Suprapubic skin (tissue), 4 donors: ENCODE data around the gene SON. TPM values are rescaled to one million over a fixed set of nuclear protein-coding genes. Genes with fewer than 3 reads are reported as not detected.

ENCODE experiments used
- DNase-seq, 2 donors: peaks; one replicate each; pipeline ENCODE4 v3.0.0-alpha.2; 2019; ENCODE audit warnings: low spot score in 2 of 2
- H3K27ac ChIP-seq: fragments of 200-600 bp; sonication (generic); one replicate; pipeline ENCODE4 v1.5.1; 2019
- H3K27me3 ChIP-seq: fragments of 200-600 bp; sonication (generic); one replicate; pipeline ENCODE4 v1.5.1; 2019
- H3K36me3 ChIP-seq: fragments of 200-600 bp; sonication (generic); one replicate; pipeline ENCODE4 v1.5.1; 2019
- H3K4me1 ChIP-seq: fragments of 200-600 bp; sonication (generic); one replicate; pipeline ENCODE4 v1.5.1; 2019
- H3K4me3 ChIP-seq: fragments of 200-600 bp; sonication (generic); one replicate; pipeline ENCODE4 v1.5.1; 2019; ENCODE audit warnings: mild to moderate bottlenecking
- H3K9me3 ChIP-seq: fragments of 200-600 bp; sonication (generic); one replicate; pipeline ENCODE4 v1.5.1; 2019
- CTCF ChIP-seq, 2 donors: fragments of 200-600 bp in 1 of 2; fragments of 450-650 bp in 1 of 2; sonication (generic) in 1 of 2; IDR thresholded peaks; one replicate each; pipeline ENCODE4 v1.5.1; 2016 to 2019; ENCODE audit warnings: antibody characterized with exemption in 2 of 2, mild to moderate bottlenecking in 1 of 2, moderate library complexity in 1 of 2
- EP300 ChIP-seq: sonication (generic); formaldehyde crosslinking; IDR thresholded peaks from one replicate; pipeline ENCODE4 v1.6.1; 2017; ENCODE audit warnings: antibody characterized with exemption
- POLR2A ChIP-seq, 2 donors: fragments of 450-650 bp; IDR thresholded peaks; one replicate each; pipeline ENCODE4 v1.6.1; 2017; ENCODE audit warnings: antibody characterized with exemption in 2 of 2, mild to moderate bottlenecking in 2 of 2, moderate library complexity in 2 of 2
- POLR2AphosphoS5 ChIP-seq, 3 donors: sonication (generic); formaldehyde crosslinking; IDR thresholded peaks; one replicate each; pipeline ENCODE4 v1.6.1; 2017; ENCODE audit warnings: antibody characterized with exemption in 3 of 3
- WGBS: methylation state at CpG from one replicate; pipeline ENCODE4 v1.1.5; 2018; 5-methylcytosine and 5-hydroxymethylcytosine counted together
- total RNA-seq, 4 donors: library from RNA; depleted of rRNA; stranded (reverse); fragments of >200 nt; gene quantifications; one replicate each; pipeline ENCODE4 v1.1.0, GENCODE V29; 2016

SON gene
- total RNA-seq, 4 donors from 2014 or later, result 217 to 417 (median 313) TPM

GRCh38 chr21:33544451-33545195 lies 1.8 kb downstream of the SON start:
- Histone ChIP-seq H3K36me3 (peaks cover 24% of the 10 kb centered on the region), H3K4me1 (peaks cover 46% of the 10 kb centered on the region), H3K4me3 (peak overlapping the region; percentile 78), H3K27me3 (no peaks in the 10 kb centered on the region), H3K27ac (no peak overlapping the region), H3K9me3 (no peaks in the 10 kb centered on the region)
- DNase-seq, result no peak
- 5% methylated on average over 8 of the region's 8 CpGs for WGBS
- TF ChIP-seq CTCF (IDR thresholded peaks at IDR 0.05) (no peak), POLR2A (IDR thresholded peaks at IDR 0.05) (no peak), EP300 (no peak), POLR2AphosphoS5 (IDR thresholded peaks at IDR 0.05) (no peak)

GRCh38 chr21:33546086-33546485 lies 3.2 kb downstream of the SON start:
- 64% methylated on average over 3 of the region's 3 CpGs for WGBS
- H3K9me3 ChIP-seq, result no peaks in the 10 kb centered on the region
- H3K27me3 ChIP-seq, result no peaks in the 10 kb centered on the region
- TF ChIP-seq POLR2AphosphoS5 (IDR thresholded peaks at IDR 0.05), result no peak
- no peak for TF ChIP-seq POLR2A (IDR thresholded peaks at IDR 0.05)
- no peak for TF ChIP-seq EP300
- TF ChIP-seq CTCF (IDR thresholded peaks at IDR 0.05), result no peak
- no peak for DNase-seq
- H3K36me3 ChIP-seq, result peaks cover 39% of the 10 kb centered on the region
- peaks cover 36% of the 10 kb centered on the region for H3K4me1 ChIP-seq
- H3K4me3 ChIP-seq, result no peak overlapping the region
- no peak overlapping the region for H3K27ac ChIP-seq

GRCh38 chr21:33549848-33550771 lies 7.3 kb downstream of the SON start:
- Histone ChIP-seq H3K9me3 (no peaks in the 10 kb centered on the region), H3K27ac (no peak overlapping the region), H3K27me3 (no peaks in the 10 kb centered on the region), H3K36me3 (peaks cover 79% of the 10 kb centered on the region), H3K4me3 (no peak overlapping the region), H3K4me1 (peaks cover 18% of the 10 kb centered on the region)
- no peak for TF ChIP-seq POLR2AphosphoS5 (IDR thresholded peaks at IDR 0.05)
- TF ChIP-seq CTCF (IDR thresholded peaks at IDR 0.05), result no peak
- WGBS, result 95% methylated on average over 16 of the region's 19 CpGs
- no peak for DNase-seq

GRCh38 chr21:33550772-33551660 lies 8.2 kb downstream of the SON start:
- DNase-seq, result no peak
- H3K4me1 ChIP-seq, result peaks cover 18% of the 10 kb centered on the region
- H3K27ac ChIP-seq, result no peak overlapping the region
- H3K4me3 ChIP-seq, result no peak overlapping the region
- no peaks in the 10 kb centered on the region for H3K9me3 ChIP-seq
- 96% methylated on average over 16 of the region's 23 CpGs for WGBS
- no peak for TF ChIP-seq EP300
- no peak for TF ChIP-seq POLR2A (IDR thresholded peaks at IDR 0.05)
- no peak for TF ChIP-seq CTCF (IDR thresholded peaks at IDR 0.05)
- no peak for TF ChIP-seq POLR2AphosphoS5 (IDR thresholded peaks at IDR 0.05)
- no peaks in the 10 kb centered on the region for H3K27me3 ChIP-seq
- H3K36me3 ChIP-seq, result peaks cover 83% of the 10 kb centered on the region
